Activated CD4-positive, alpha-beta T cell treated with anti-CD3 and anti-CD28 coated beads for 36 hours (primary cell): Measurements from ENCODE around the gene MRPS21. TPM values are rescaled to one million over a fixed set of nuclear protein-coding genes. Genes with fewer than 3 reads are reported as not detected.

Experiments
- ATAC-seq: fragments of 200-7000 bp; cut with Tn5 transposase; one replicate; pipeline ENCODE4 v1.10.0; 2021; ENCODE audit warnings: mild to moderate bottlenecking, moderate library complexity
- CTCF ChIA-PET: fragments of 350-600 bp; sonication (Branson Sonifier 250); formaldehyde crosslinking; loops from one replicate; lab custom pipeline; 2021; ENCODE audit warnings: antibody characterized with exemption; lab: Charles Lee
- POLR2A ChIA-PET: fragments of 350-600 bp; sonication (Branson Sonifier 250); formaldehyde crosslinking; loops from one replicate; lab custom pipeline; 2021; ENCODE audit warnings: antibody characterized with exemption, inconsistent platforms; lab: Charles Lee
- DNase-seq: peaks from one replicate; pipeline ENCODE4 v3.0.0-alpha.2; 2020
- H3K27ac Mint-ChIP-seq: one replicate; pipeline ENCODE4 v1.8.0; 2021; ENCODE audit warnings: mixed read lengths
- H3K27me3 Mint-ChIP-seq: one replicate; pipeline ENCODE4 v1.8.0; 2021; ENCODE audit warnings: mixed read lengths
- H3K36me3 Mint-ChIP-seq: one replicate; pipeline ENCODE4 v1.8.0; 2021; ENCODE audit warnings: low read depth, mixed read lengths
- H3K4me1 Mint-ChIP-seq: one replicate; pipeline ENCODE4 v1.8.0; 2021; ENCODE audit warnings: mixed read lengths
- H3K4me3 Mint-ChIP-seq: one replicate; pipeline ENCODE4 v1.8.0; 2021; ENCODE audit warnings: mild to moderate bottlenecking, moderate library complexity, mixed read lengths
- H3K9me3 Mint-ChIP-seq: one replicate; pipeline ENCODE4 v1.8.0; 2021; ENCODE audit warnings: low read depth, mixed read lengths
- intact Hi-C, 2 experiments: fragments of 100-400 bp; cut with DNase I in 1 of 2; cut with micrococcal nuclease in 1 of 2; formaldehyde crosslinking; loops; one replicate each; pipeline versions ENCODE4 v1.14.2 to v1.15.1; 2022 to 2024; cut with DNase I, micrococcal nuclease
- total RNA-seq, 2 experiments: library from RNA; stranded (reverse); gene quantifications; one replicate each; pipeline ENCODE4 v1.2.3, GENCODE V29; 2021

The MRPS21 gene
- total RNA-seq, 2 experiments from 2014 or later = 86.4 to 111 TPM

GRCh38 chr1:150281221-150281757 is 12.4 kb upstream of the MRPS21 start:
- no peaks in the 10 kb centered on the region for H3K27me3 Mint-ChIP-seq
- ChIA-PET POLR2A (no interaction called here), CTCF (interaction anchor here (0.7 to 2.1 kb wide), 5 partner anchors 9 to 1858 kb away, joined by 3 to 23 read pairs (median 4); partner anchors contain the start of gene APH1A)
- peak; percentile 49 for ATAC-seq
- peaks cover 2% of the 10 kb centered on the region for H3K36me3 Mint-ChIP-seq
- peaks cover 29% of the 10 kb centered on the region for H3K4me1 Mint-ChIP-seq
- peak; percentile 76 for DNase-seq
- H3K27ac Mint-ChIP-seq = peak overlapping the region; percentile 92
- H3K9me3 Mint-ChIP-seq = peaks cover 2% of the 10 kb centered on the region
- intact Hi-C loops = loop anchor here (1.0 to 5.0 kb wide), 3 partner anchors 25 to 44 kb away; partner anchors contain the start of gene ANP32E (in 1 of the 2)
- H3K4me3 Mint-ChIP-seq = peak overlapping the region; percentile 77

- POLR2A ChIA-PET = no interaction called here
- CTCF ChIA-PET = interaction anchor here (0.7 to 2.1 kb wide), 6 partner anchors 9 to 1858 kb away, joined by 3 to 23 read pairs (median 4); partner anchors contain the start of genes APH1A and C1orf54
- peaks cover 2% of the 10 kb centered on the region for H3K36me3 Mint-ChIP-seq
- peak; percentile 96 for ATAC-seq
- peak within 1 kb of the TSS; percentile 92 for H3K27ac Mint-ChIP-seq
- peaks cover 2% of the 10 kb centered on the region for H3K9me3 Mint-ChIP-seq
- peaks cover 29% of the 10 kb centered on the region for H3K4me1 Mint-ChIP-seq
- peak within 1 kb of the TSS; percentile 77 for H3K4me3 Mint-ChIP-seq
- H3K27me3 Mint-ChIP-seq = no peaks in the 10 kb centered on the region
- intact Hi-C loops = loop anchor here (1.0 to 5.0 kb wide), 7 partner anchors 11 to 46 kb away; partner anchors contain the start of genes ANP32E (in 2 of the 2), APH1A (in 2 of the 2), MRPS21 (in 1 of the 2) and PRPF3 (in 1 of the 2)
- DNase-seq = peak; percentile 89
Measured at GRCh38 chr1:150281758-150282557, 11.7 kb upstream of the MRPS21 start, which contains the start of gene CIART. Gene CIART (plus strand): TSS chr1:150282554. CDS start chr1:150283268, 714 bp downstream.

- peaks cover 2% of the 10 kb centered on the region for H3K36me3 Mint-ChIP-seq
- ChIA-PET POLR2A (no interaction called here), CTCF (interaction anchor here (0.6 to 1.7 kb wide), 2 partner anchors 9 to 13 kb away, joined by 4 to 8 read pairs; partner anchors contain the start of gene C1orf54)
- peak; percentile 18 for DNase-seq
- H3K27ac Mint-ChIP-seq = peak overlapping the region; percentile 64
- intact Hi-C loops = loop anchor here (1.0 to 5.0 kb wide), 5 partner anchors 11 to 46 kb away; partner anchors contain the start of genes ANP32E (in 2 of the 2), APH1A (in 2 of the 2), MRPS21 (in 1 of the 2) and PRPF3 (in 1 of the 2)
- peaks cover 29% of the 10 kb centered on the region for H3K4me1 Mint-ChIP-seq
- ATAC-seq = no peak
- H3K4me3 Mint-ChIP-seq = peak overlapping the region; percentile 77
- peaks cover 2% of the 10 kb centered on the region for H3K9me3 Mint-ChIP-seq
- H3K27me3 Mint-ChIP-seq = no peaks in the 10 kb centered on the region
Measured at GRCh38 chr1:150282558-150282958, 11.1 kb upstream of the MRPS21 start.

- ATAC-seq (no peak), DNase-seq (no peak)
- Mint-ChIP-seq H3K4me3 (peak overlapping the region; percentile 77), H3K36me3 (peaks cover 2% of the 10 kb centered on the region), H3K27me3 (no peaks in the 10 kb centered on the region), H3K4me1 (peaks cover 29% of the 10 kb centered on the region), H3K9me3 (peaks cover 2% of the 10 kb centered on the region), H3K27ac (no peak overlapping the region)
- ChIA-PET POLR2A (interaction anchor here (0.6 kb wide), 1 partner anchor 67 kb away, joined by 3 read pairs; no protein-coding TSS in a partner anchor), CTCF (interaction anchor here (1.7 kb wide), 1 partner anchor 10 kb away, joined by 8 read pairs; the partner anchor contains the start of gene C1orf54)
- intact Hi-C loops = loop anchor here in 1 of 2 experiments (5.0 kb wide), 1 partner anchor 46 kb away; the partner anchor contains the start of gene ANP32E
Measured at GRCh38 chr1:150283260-150283659, 10.4 kb upstream of the MRPS21 start.

GRCh38 chr1:150288382-150288781 is 5.3 kb upstream of the MRPS21 start:
- ATAC-seq (no peak), DNase-seq (no peak)
- ChIA-PET CTCF (no interaction called here), POLR2A (interaction anchor here (0.6 kb wide), 2 partner anchors 33 to 45 kb away, joined by 3 to 7 read pairs; partner anchors contain the start of gene PRPF3)
- H3K36me3 Mint-ChIP-seq = no peaks in the 10 kb centered on the region
- H3K27me3 Mint-ChIP-seq = no peaks in the 10 kb centered on the region
- intact Hi-C loops = no loop called here
- no peaks in the 10 kb centered on the region for H3K9me3 Mint-ChIP-seq
- H3K4me1 Mint-ChIP-seq = peaks cover 7% of the 10 kb centered on the region
- H3K4me3 Mint-ChIP-seq = no peak overlapping the region
- H3K27ac Mint-ChIP-seq = no peak overlapping the region

- H3K4me1 Mint-ChIP-seq = peaks cover 9% of the 10 kb centered on the region
- intact Hi-C loops = no loop called here
- H3K27me3 Mint-ChIP-seq = no peaks in the 10 kb centered on the region
- no peaks in the 10 kb centered on the region for H3K9me3 Mint-ChIP-seq
- no peak for DNase-seq
- ATAC-seq = no peak
- H3K27ac Mint-ChIP-seq = no peak overlapping the region
- no peaks in the 10 kb centered on the region for H3K36me3 Mint-ChIP-seq
- ChIA-PET POLR2A (interaction anchor here (0.6 kb wide), 1 partner anchor 45 kb away, joined by 7 read pairs; no protein-coding TSS in a partner anchor), CTCF (no interaction called here)
- H3K4me3 Mint-ChIP-seq = no peak overlapping the region
Measured at GRCh38 chr1:150288822-150289221, 4.8 kb upstream of the MRPS21 start.

GRCh38 chr1:150295476-150295875 is 1.8 kb downstream of the MRPS21 start:
- Mint-ChIP-seq H3K27ac (peak overlapping the region; percentile 14), H3K36me3 (peaks cover 37% of the 10 kb centered on the region), H3K4me1 (peaks cover 34% of the 10 kb centered on the region), H3K4me3 (peak overlapping the region; percentile 95), H3K9me3 (no peaks in the 10 kb centered on the region), H3K27me3 (no peaks in the 10 kb centered on the region)
- ChIA-PET POLR2A (interaction anchor here (0.6 to 1.1 kb wide), 2 partner anchors 69 to 85 kb away, joined by 3 to 6 read pairs; partner anchors contain the start of gene RPRD2), CTCF (interaction anchor here (0.6 to 1.5 kb wide), 3 partner anchors 13 to 85 kb away, joined by 3 to 5 read pairs (median 4); no protein-coding TSS in a partner anchor)
- no peak for DNase-seq
- ATAC-seq = no peak
- intact Hi-C loops = no loop called here

- Mint-ChIP-seq H3K4me3 (no peak overlapping the region), H3K4me1 (peaks cover 20% of the 10 kb centered on the region), H3K9me3 (no peaks in the 10 kb centered on the region), H3K36me3 (peaks cover 50% of the 10 kb centered on the region), H3K27ac (no peak overlapping the region), H3K27me3 (no peaks in the 10 kb centered on the region)
- DNase-seq (no peak), ATAC-seq (no peak)
- CTCF ChIA-PET = interaction anchor here (1.0 kb wide), 1 partner anchor 44 kb away, joined by 3 read pairs; no protein-coding TSS in a partner anchor
- intact Hi-C loops = no loop called here
- POLR2A ChIA-PET = no interaction called here
Measured at GRCh38 chr1:150299716-150300115, 6.1 kb downstream of the MRPS21 start.

GRCh38 chr1:150302338-150302737 is 8.7 kb downstream of the MRPS21 start:
- ATAC-seq (no peak), DNase-seq (no peak)
- H3K9me3 Mint-ChIP-seq = no peaks in the 10 kb centered on the region
- peaks cover 2% of the 10 kb centered on the region for H3K4me1 Mint-ChIP-seq
- POLR2A ChIA-PET = no interaction called here
- no peak overlapping the region for H3K4me3 Mint-ChIP-seq
- H3K27me3 Mint-ChIP-seq = no peaks in the 10 kb centered on the region
- H3K36me3 Mint-ChIP-seq = peaks cover 49% of the 10 kb centered on the region
- intact Hi-C loops = no loop called here
- no peak overlapping the region for H3K27ac Mint-ChIP-seq
- CTCF ChIA-PET = no interaction called here

GRCh38 chr1:150302902-150303301 is 9.2 kb downstream of the MRPS21 start:
- Mint-ChIP-seq H3K9me3 (no peaks in the 10 kb centered on the region), H3K27me3 (no peaks in the 10 kb centered on the region), H3K36me3 (peaks cover 50% of the 10 kb centered on the region), H3K4me1 (no peaks in the 10 kb centered on the region), H3K4me3 (no peak overlapping the region), H3K27ac (peak overlapping the region; percentile 51)
- intact Hi-C loops = no loop called here
- POLR2A ChIA-PET = interaction anchor here (0.8 kb wide), 1 partner anchor 61 kb away, joined by 3 read pairs; the partner anchor contains the start of gene RPRD2
- CTCF ChIA-PET = interaction anchor here (0.7 kb wide), 1 partner anchor 229 kb away, joined by 3 read pairs; no protein-coding TSS in a partner anchor
- ATAC-seq (no peak), DNase-seq (no peak)
